H1 (cell line): ENCODE measurements around the gene MPRIP. TPM values are rescaled to one million over a fixed set of nuclear protein-coding genes. Genes with fewer than 3 reads are reported as not detected.

Source experiments
- CTCF ChIA-PET: fragments of 300-600 bp; sonication (Branson Sonifier 250); formaldehyde crosslinking; loops from one replicate; lab custom pipeline; 2021; ENCODE audit not compliant: partially characterized antibody; lab: Charles Lee
- POLR2A ChIA-PET: fragments of 300-600 bp; sonication (Branson Sonifier 250); formaldehyde crosslinking; loops from one replicate; lab custom pipeline; 2021; ENCODE audit warnings: inconsistent platforms; ENCODE audit not compliant: partially characterized antibody; lab: Charles Lee
- DNase-seq, 2 experiments: peaks; one replicate each; pipeline versions ENCODE4 v3.0.0 to v3.0.0-alpha.2; 2010 to 2022; ENCODE audit warnings: low spot score in 2 of 2, low read depth in 1 of 2, mixed read lengths in 1 of 2
- FAIRE-seq: peaks from 2 replicates; lab custom pipeline; 2011; peaks lifted over from hg19 to GRCh38; lab: Jason Lieb, UNC
- H2AFZ ChIP-seq: 2 replicates; pipeline ENCODE4 v1.8.1; 2012; ENCODE audit warnings: low read length, inconsistent platforms
- H2AK5ac ChIP-seq: 2 replicates; pipeline ENCODE4 v1.6.1; 2013; ENCODE audit warnings: low read depth, low read length
- H2BK120ac ChIP-seq: replicated peaks from 2 replicates; pipeline ENCODE3; 2013; ENCODE audit warnings: low read depth, low read length, inconsistent platforms
- H2BK12ac ChIP-seq: 2 replicates; pipeline ENCODE4 v1.6.1; 2013; ENCODE audit warnings: low read depth, low read length
- H2BK15ac ChIP-seq: 2 replicates; pipeline ENCODE4 v1.6.1; 2013; ENCODE audit warnings: low read length
- H2BK20ac ChIP-seq: 2 replicates; pipeline ENCODE4 v1.6.1; 2013; ENCODE audit warnings: low read length
- H2BK5ac ChIP-seq: 2 replicates; pipeline ENCODE4 v1.6.1; 2013; ENCODE audit warnings: low read depth, low read length
- H3K14ac ChIP-seq: 2 replicates; pipeline ENCODE4 v1.6.1; 2013; ENCODE audit warnings: inconsistent platforms; ENCODE audit not compliant: insufficient read length
- H3K18ac ChIP-seq: 2 replicates; pipeline ENCODE4 v1.6.1; 2013; ENCODE audit warnings: low read length; ENCODE audit errors: extremely low read depth
- H3K23ac ChIP-seq: 2 replicates; pipeline ENCODE4 v1.6.1; 2013; ENCODE audit warnings: inconsistent platforms; ENCODE audit not compliant: insufficient read length
- H3K23me2 ChIP-seq: 2 replicates; pipeline ENCODE4 v1.6.1; 2013; ENCODE audit warnings: low read depth, low read length
- H3K27ac ChIP-seq: 2 replicates; pipeline ENCODE4 v1.6.1; 2011; ENCODE audit warnings: low read depth, low read length, inconsistent platforms
- H3K27me3 ChIP-seq, 4 experiments: replicated peaks in 1 of 4; 1 replicate in 1 of 4; 2 replicates in 3 of 4; pipeline versions ENCODE4 v1.6.1 to v1.8.1; 2011 to 2013; ENCODE audit warnings: low read length in 3 of 4, mild to moderate bottlenecking in 3 of 4, inconsistent platforms in 2 of 4, mixed read lengths in 2 of 4, moderate library complexity in 1 of 4; ENCODE audit not compliant: control insufficient read depth in 3 of 4, insufficient read depth in 3 of 4; ENCODE audit errors: extremely low read depth in 1 of 4
- H3K36me3 ChIP-seq, 4 experiments: 2 replicates each; pipeline versions ENCODE4 v1.6.1 to v1.8.1; 2011 to 2013; ENCODE audit warnings: mild to moderate bottlenecking in 4 of 4, low read length in 3 of 4, moderate library complexity in 2 of 4, control low read depth in 1 of 4, inconsistent platforms in 1 of 4; ENCODE audit not compliant: insufficient read depth in 4 of 4, control insufficient read depth in 2 of 4
- H3K4ac ChIP-seq: replicated peaks from 2 replicates; pipeline ENCODE3; 2013; ENCODE audit warnings: low read length, low read depth, mixed read lengths, inconsistent platforms; ENCODE audit not compliant: insufficient read length
- H3K4me1 ChIP-seq, 4 experiments: replicated peaks in 1 of 4; 1 replicate in 1 of 4; 2 replicates in 3 of 4; pipeline versions ENCODE4 v1.6.1 to v1.8.1; 2011 to 2013; ENCODE audit warnings: low read length in 3 of 4, inconsistent platforms in 2 of 4, mixed read lengths in 1 of 4; ENCODE audit not compliant: insufficient read depth in 4 of 4, control insufficient read depth in 3 of 4
- H3K4me2 ChIP-seq, 2 experiments: 2 replicates each; pipeline versions ENCODE4 v1.6.1 to v1.8.1; 2011 to 2013; ENCODE audit warnings: low read depth in 2 of 2, low read length in 2 of 2, control low read depth in 1 of 2, inconsistent platforms in 1 of 2, mild to moderate bottlenecking in 1 of 2; ENCODE audit not compliant: insufficient read depth in 1 of 2
- H3K4me3 ChIP-seq, 4 experiments: fragments of 200-600, 300-600 bp in 1 of 4; sonication (generic), shearing (Covaris generic), sonication (Bioruptor Twin) in 1 of 4; 2 replicates each; pipeline versions ENCODE4 v1.5.1 to v1.8.1; 2011 to 2016; ENCODE audit warnings: low read length in 4 of 4, low read depth in 3 of 4, control low read depth in 2 of 4, inconsistent platforms in 2 of 4, mild to moderate bottlenecking in 2 of 4, mixed read lengths in 1 of 4, moderate library complexity in 1 of 4; ENCODE audit not compliant: insufficient read depth in 2 of 4; ENCODE audit errors: extremely low read depth in 1 of 4
- H3K56ac ChIP-seq: replicated peaks from 2 replicates; pipeline ENCODE3; 2013; ENCODE audit warnings: low read depth, mild to moderate bottlenecking, mixed read lengths, low read length, inconsistent platforms; ENCODE audit not compliant: insufficient read length
- H3K79me1 ChIP-seq: 2 replicates; pipeline ENCODE4 v1.6.1; 2013; ENCODE audit warnings: low read depth, low read length, control low read depth
- H3K79me2 ChIP-seq, 2 experiments: 2 replicates each; pipeline versions ENCODE4 v1.6.1 to v1.8.1; 2012 to 2013; ENCODE audit warnings: low read length in 2 of 2, mild to moderate bottlenecking in 2 of 2, inconsistent platforms in 1 of 2; ENCODE audit not compliant: insufficient read depth in 2 of 2, control insufficient read depth in 1 of 2
- H3K9ac ChIP-seq, 4 experiments: replicated peaks in 1 of 4; 1 replicate in 1 of 4; 2 replicates in 3 of 4; pipeline versions ENCODE4 v1.6.1 to v1.8.1; 2011 to 2013; ENCODE audit warnings: low read depth in 3 of 4, low read length in 3 of 4, control low read depth in 2 of 4, mild to moderate bottlenecking in 2 of 4, moderate library complexity in 2 of 4, inconsistent platforms in 1 of 4; ENCODE audit errors: extremely low read depth in 1 of 4
- H3K9me3 ChIP-seq, 2 experiments: 2 replicates each; pipeline versions ENCODE4 v1.6.1 to v1.8.1; 2012 to 2013; ENCODE audit warnings: mild to moderate bottlenecking in 2 of 2, moderate library complexity in 2 of 2, control low read depth in 1 of 2, inconsistent platforms in 1 of 2, low read depth in 1 of 2, low read length in 1 of 2, mixed read lengths in 1 of 2; ENCODE audit not compliant: insufficient read depth in 2 of 2
- H4K20me1 ChIP-seq, 2 experiments: replicated peaks in 1 of 2; 2 replicates each; pipeline versions ENCODE3 to v1.8.1; 2011 to 2013; ENCODE audit warnings: inconsistent platforms in 2 of 2, low read length in 2 of 2, mild to moderate bottlenecking in 1 of 2; ENCODE audit not compliant: insufficient read depth in 2 of 2, control insufficient read depth in 1 of 2
- H4K5ac ChIP-seq: 2 replicates; pipeline ENCODE4 v1.6.1; 2013; ENCODE audit warnings: low read length, low read depth, mixed read lengths, inconsistent platforms; ENCODE audit not compliant: insufficient read length
- H4K8ac ChIP-seq: 2 replicates; pipeline ENCODE4 v1.8.0; 2013; ENCODE audit warnings: mild to moderate bottlenecking, moderate library complexity, low read length, inconsistent platforms; ENCODE audit not compliant: insufficient read depth; ENCODE audit errors: extremely low read depth
- H4K91ac ChIP-seq: replicated peaks from 2 replicates; pipeline ENCODE3; 2013; ENCODE audit warnings: low read length, mixed read lengths, inconsistent platforms; ENCODE audit not compliant: insufficient read length
- BACH1 ChIP-seq: IDR thresholded peaks from 2 replicates; pipeline ENCODE4 v1.6.1; 2012; ENCODE audit warnings: low read length, improper control_type of control experiment
- CEBPB ChIP-seq: IDR thresholded peaks from 2 replicates; pipeline ENCODE4 v1.6.1; 2012; ENCODE audit warnings: low read depth, low read length
- CHD1 ChIP-seq: IDR thresholded peaks from 2 replicates; pipeline ENCODE4 v1.6.1; 2012; ENCODE audit warnings: low read depth, low read length, improper control_type of control experiment
- EZH2 ChIP-seq: fragments of 200-600 bp; sonication (generic); IDR thresholded peaks from 2 replicates; pipeline ENCODE4 v1.7.1; 2012; ENCODE audit warnings: low read depth, mild to moderate bottlenecking, moderate library complexity, low read length, inconsistent platforms; ENCODE audit not compliant: severe bottlenecking
- JUN ChIP-seq: IDR thresholded peaks from 2 replicates; pipeline ENCODE4 v1.6.1; 2011; ENCODE audit warnings: low read depth, mild to moderate bottlenecking, improper control_type of control experiment, low read length
- KDM1A ChIP-seq: fragments of 200-600, 300-600 bp; sonication (generic); IDR thresholded peaks from 2 replicates; pipeline ENCODE4 v1.7.1; 2016; ENCODE audit warnings: mild to moderate bottlenecking, low read length, borderline replicate concordance
- KDM5A ChIP-seq: fragments of 200-600 bp; IDR thresholded peaks from 2 replicates; pipeline ENCODE4 v1.7.1; 2012; ENCODE audit warnings: mild to moderate bottlenecking, low read length, inconsistent platforms, mixed read lengths
- PHF8 ChIP-seq: fragments of 200-600 bp; sonication (generic); conservative IDR thresholded peaks from 2 replicates; pipeline ENCODE4 v1.7.1; 2012; ENCODE audit warnings: low read depth, mild to moderate bottlenecking, inconsistent platforms, low read length, moderate library complexity
- RNF2 ChIP-seq: fragments of 200-900, 300-1000 bp; sonication (generic); IDR thresholded peaks from 2 replicates; pipeline ENCODE4 v1.7.1; 2016; ENCODE audit warnings: borderline replicate concordance, low read depth, mild to moderate bottlenecking, antibody characterized with exemption, low read length; ENCODE audit not compliant: poor library complexity, severe bottlenecking; ENCODE audit errors: missing control alignments
- SIN3A ChIP-seq, 2 experiments: IDR thresholded peaks in 1 of 2; conservative IDR thresholded peaks in 1 of 2; 2 replicates each; pipeline ENCODE4 v1.6.1; 2011 to 2012; ENCODE audit warnings: low read length in 2 of 2, improper control_type of control experiment in 1 of 2, low read depth in 1 of 2, mild to moderate bottlenecking in 1 of 2
- SP4 ChIP-seq: IDR thresholded peaks from 2 replicates; pipeline ENCODE4 v1.6.1; 2012; ENCODE audit warnings: low read length, inconsistent platforms
- SRF ChIP-seq: IDR thresholded peaks from 2 replicates; pipeline ENCODE4 v1.6.1; 2011; ENCODE audit warnings: mild to moderate bottlenecking, low read depth, low read length, moderate library complexity
- TAF7 ChIP-seq: optimal IDR thresholded peaks from 2 replicates; pipeline ENCODE3; 2011; ENCODE audit warnings: low read depth, mild to moderate bottlenecking, inconsistent platforms, low read length, moderate library complexity, borderline replicate concordance
- ZNF274 ChIP-seq: IDR thresholded peaks from 2 replicates; pipeline ENCODE4 v1.7.0; 2012; ENCODE audit warnings: low read length, borderline replicate concordance; ENCODE audit errors: extremely low read depth
- WGBS, 2 experiments: shearing (Covaris generic) in 1 of 2; methylation state at CpG; one replicate each; pipeline versions ENCODE4 v1.1.6 to v1.1.7; 2013 to 2015; ENCODE audit warnings: low lambda C conversion rate in 2 of 2, mixed read lengths in 2 of 2, inconsistent platforms in 1 of 2, low coverage in 1 of 2, missing lambda C conversion rate in 1 of 2; ENCODE audit not compliant: insufficient replicate concordance in 2 of 2, insufficient coverage in 1 of 2, insufficient read length in 1 of 2; ENCODE audit errors: extremely low coverage in 1 of 2, missing lambda C conversion rate in 1 of 2; 5-methylcytosine and 5-hydroxymethylcytosine counted together
- polyA plus RNA-seq, 7 experiments: library from polyadenylated mRNA; depleted of rRNA in 3 of 7; stranded (reverse) in 5 of 7; unstranded in 2 of 7; fragments of >200 nt in 5 of 7; fragments of 200-250 nt in 2 of 7; gene quantifications; 1 replicate in 5 of 7; 2 replicates in 1 of 7; 4 replicates in 1 of 7; pipeline versions ENCODE4 v1.2.1 to v1.2.3, GENCODE V29; 2011 to 2013; ENCODE audit warnings: missing spikeins in 2 of 7, mixed read lengths in 2 of 7
- total RNA-seq: library from RNA; stranded (reverse); fragmentation: NEBNext Ultra II Directional; extraction: Animal tissue kit (Norgen Biotek cat#: 25700); gene quantifications from 2 replicates; pipeline ENCODE4 v1.2.1, GENCODE V29; 2021

MPRIP gene
- total and polyA plus RNA-seq, 2 of the 8 experiments (the other 6 are each of a cell fraction or from before 2014, with no cell fraction given) = 48.6 to 146 TPM

DNA sequence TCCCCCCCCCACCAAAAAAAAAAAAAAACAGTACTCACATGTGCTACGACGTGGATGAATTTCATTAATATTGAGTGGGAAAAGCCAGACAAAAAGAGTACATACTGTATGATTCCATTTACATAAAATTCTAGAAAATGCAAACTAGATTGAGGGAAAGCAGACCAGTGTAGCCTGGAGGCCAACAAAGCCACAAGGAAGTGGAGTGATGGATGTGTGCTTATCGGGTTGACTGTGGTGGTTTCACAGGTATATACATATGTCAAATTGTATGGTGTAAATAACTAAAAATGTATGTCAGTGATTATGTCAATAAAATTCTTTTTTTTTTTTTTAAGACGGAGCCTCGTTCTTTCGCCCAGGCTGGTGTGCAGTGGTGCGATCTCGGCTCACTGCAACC lies 165.7 kb downstream of the MPRIP start:
- Histone ChIP-seq H4K5ac (no peak overlapping the region), H3K79me1 (no peaks in the 10 kb centered on the region), H3K14ac (no peak overlapping the region), H3K27me3 (no peaks in the 10 kb centered on the region), H4K8ac (no peak overlapping the region), H2BK12ac (no peak overlapping the region), H2AFZ (no peak overlapping the region), H3K4ac (no peak overlapping the region), H3K23ac (no peak overlapping the region), H3K27ac (no peak overlapping the region), H2BK20ac (no peak overlapping the region), H3K9ac (no peak overlapping the region), H2BK15ac (no peak overlapping the region), H3K56ac (no peak overlapping the region), H3K4me1 (no peaks in the 10 kb centered on the region; a peak in 1 of 7 replicates), H3K9me3 (peaks cover 0 to 3% of the 10 kb centered on the region in 2 experiments; a peak in 1 of 4 replicates), H4K20me1 (peaks cover 0 to 2% of the 10 kb centered on the region in 2 experiments), H4K91ac (no peak overlapping the region), H3K23me2 (no peaks in the 10 kb centered on the region), H3K4me2 (no peak overlapping the region), H3K79me2 (no peaks in the 10 kb centered on the region), H3K4me3 (no peak overlapping the region), H2BK120ac (no peak overlapping the region), H2AK5ac (no peak overlapping the region), H3K36me3 (peaks cover 0 to 4% (median 2%) of the 10 kb centered on the region in 4 experiments; a peak in 4 of 8 replicates), H2BK5ac (no peak overlapping the region), H3K18ac (no peak overlapping the region)
- WGBS, 2 experiments = 94% methylated on average over 8 of the region's 8 CpGs; no CpG with 5 or more reads in 1 of the 2 experiments
- no peak for FAIRE-seq
- no peak for DNase-seq
- ChIA-PET CTCF (interaction anchor here (1.1 to 1.3 kb wide), 2 partner anchors 18 to 64 kb away, joined by 4 read pairs; no protein-coding TSS in a partner anchor), POLR2A (interaction anchor here (0.7 to 1.1 kb wide), 3 partner anchors 11 to 87 kb away, joined by 3 to 5 read pairs (median 4); no protein-coding TSS in a partner anchor)
- TF ChIP-seq ZNF274 (no peak), CHD1 (no peak), EZH2 (no peak), TAF7 (no peak), JUN (no peak), RNF2 (no peak), KDM1A (no peak), SIN3A (conservative IDR thresholded peaks at IDR 0.05 in 1 of 2, IDR thresholded peaks at IDR 0.05 in 1 of 2; ENCODE audit: low read depth in 1 of 2, low read length in 2 of 2) (no peak), BACH1 (no peak), KDM5A (no peak), SP4 (no peak), SRF (no peak), CEBPB (no peak), PHF8 (no peak)
